GM19043 (cell line): ENCODE data around the gene AMDHD2.
"Not testable (repeated sequence)": the region's sequence is repeated elsewhere in the genome, so short reads cannot be mapped to it uniquely, and the experiment has no call there.

Source experiments
- ATAC-seq: cut with Tn5 transposase; IDR thresholded peaks from one replicate; pipeline ENCODE4 v1.9.1; 2021; ENCODE audit warnings: low read depth; ENCODE audit not compliant: unreplicated experiment

Gene AMDHD2, protein sequence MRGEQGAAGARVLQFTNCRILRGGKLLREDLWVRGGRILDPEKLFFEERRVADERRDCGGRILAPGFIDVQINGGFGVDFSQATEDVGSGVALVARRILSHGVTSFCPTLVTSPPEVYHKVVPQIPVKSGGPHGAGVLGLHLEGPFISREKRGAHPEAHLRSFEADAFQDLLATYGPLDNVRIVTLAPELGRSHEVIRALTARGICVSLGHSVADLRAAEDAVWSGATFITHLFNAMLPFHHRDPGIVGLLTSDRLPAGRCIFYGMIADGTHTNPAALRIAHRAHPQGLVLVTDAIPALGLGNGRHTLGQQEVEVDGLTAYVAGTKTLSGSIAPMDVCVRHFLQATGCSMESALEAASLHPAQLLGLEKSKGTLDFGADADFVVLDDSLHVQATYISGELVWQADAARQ

DNA sequence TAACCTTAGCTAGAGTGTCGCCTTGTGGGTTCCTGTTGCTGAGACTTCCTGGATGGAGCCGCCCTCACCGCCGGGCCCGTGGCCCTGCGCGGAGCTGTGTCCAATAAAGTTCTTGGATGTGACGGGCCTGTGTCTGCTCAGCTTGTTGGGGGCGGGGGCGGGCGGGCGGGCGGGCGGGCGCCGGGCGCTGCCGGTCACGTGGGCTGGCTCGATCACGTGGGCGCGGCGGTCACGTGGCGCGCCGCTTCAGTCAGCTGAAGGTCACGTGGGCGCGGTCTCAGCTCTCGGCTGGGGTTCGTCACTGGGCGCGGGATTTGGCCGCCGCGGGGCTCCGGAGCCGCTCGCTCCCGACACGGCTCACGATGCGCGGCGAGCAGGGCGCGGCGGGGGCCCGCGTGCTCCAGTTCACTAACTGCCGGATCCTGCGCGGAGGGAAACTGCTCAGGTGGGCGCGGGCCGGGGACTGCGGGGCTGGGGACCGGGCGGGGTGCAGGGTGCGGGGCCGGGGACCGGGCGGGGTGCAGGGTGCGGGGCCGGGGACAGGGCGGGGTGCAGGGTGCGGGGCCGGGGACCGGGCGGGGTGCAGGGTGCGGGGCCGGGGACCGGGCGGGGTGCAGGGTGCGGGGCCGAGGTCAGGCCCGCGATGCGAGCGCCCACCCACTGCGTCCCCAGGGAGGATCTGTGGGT lies at the start of gene AMDHD2:
Gene AMDHD2, plus strand, starts transcription at position 275 of the 687 bp plus-strand sequence. Its CDS starts 88 bp downstream, at position 363.
- ATAC-seq = no peak

DNA sequence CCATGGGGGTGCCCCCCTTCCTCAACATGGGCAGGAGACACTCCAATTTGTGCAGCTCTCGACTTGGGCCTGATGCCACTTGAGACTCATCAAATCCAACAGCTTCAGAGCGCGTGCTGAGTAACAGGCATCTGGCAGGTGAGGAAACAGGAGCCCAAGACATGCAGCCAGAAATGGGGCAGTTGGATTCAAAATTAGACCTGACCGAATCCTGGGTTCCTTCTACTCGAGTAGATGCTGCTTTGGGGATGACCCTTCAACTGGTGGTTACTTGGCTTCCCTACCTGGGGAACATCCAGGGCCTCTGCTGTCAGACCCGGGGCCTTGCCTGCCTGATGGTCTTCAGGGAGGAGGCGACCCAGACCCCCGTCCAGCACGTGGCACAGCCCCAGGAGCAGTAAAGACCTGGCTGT lies 49.6 kb upstream of the AMDHD2 start:
- ATAC-seq = no peak

DNA sequence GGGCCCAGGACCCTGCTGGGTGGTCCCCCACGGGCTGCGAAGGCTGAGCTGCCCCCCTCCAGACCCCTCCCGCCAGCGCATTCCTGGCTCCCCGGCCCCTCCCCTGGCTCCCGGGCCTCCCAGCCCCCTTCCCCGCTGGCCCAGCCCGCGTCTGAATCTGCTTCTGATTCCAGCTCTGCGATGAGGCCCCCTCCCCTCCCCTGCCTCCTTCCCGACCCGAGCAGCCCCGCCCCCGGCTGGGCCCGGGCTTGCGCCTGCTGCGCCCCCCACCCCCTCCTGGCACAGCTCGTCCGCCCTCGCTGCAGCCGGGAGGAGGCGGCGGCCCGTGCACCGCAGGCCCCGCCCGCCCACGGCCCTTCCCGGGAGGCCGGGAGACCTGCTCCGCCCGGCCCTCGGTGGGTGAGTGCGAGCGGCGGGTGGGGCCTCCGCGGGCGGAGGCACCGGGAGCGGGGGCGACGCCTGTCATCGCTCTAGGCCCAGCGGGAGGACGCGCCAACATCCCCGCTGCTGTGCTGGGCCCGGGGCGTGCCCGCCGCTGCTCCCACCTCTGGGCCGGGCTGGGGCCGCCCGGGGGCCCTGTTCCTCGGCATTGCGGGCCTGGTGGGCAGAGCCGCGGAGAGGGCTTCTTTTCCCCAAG lies 49.0 kb upstream of the AMDHD2 start, which contains the start of gene NTN3:
Gene NTN3, plus strand, starts transcription at position 282 of the 637 bp plus-strand sequence. CDS start 405 bp downstream, outside the sequence.
- no peak for ATAC-seq

DNA sequence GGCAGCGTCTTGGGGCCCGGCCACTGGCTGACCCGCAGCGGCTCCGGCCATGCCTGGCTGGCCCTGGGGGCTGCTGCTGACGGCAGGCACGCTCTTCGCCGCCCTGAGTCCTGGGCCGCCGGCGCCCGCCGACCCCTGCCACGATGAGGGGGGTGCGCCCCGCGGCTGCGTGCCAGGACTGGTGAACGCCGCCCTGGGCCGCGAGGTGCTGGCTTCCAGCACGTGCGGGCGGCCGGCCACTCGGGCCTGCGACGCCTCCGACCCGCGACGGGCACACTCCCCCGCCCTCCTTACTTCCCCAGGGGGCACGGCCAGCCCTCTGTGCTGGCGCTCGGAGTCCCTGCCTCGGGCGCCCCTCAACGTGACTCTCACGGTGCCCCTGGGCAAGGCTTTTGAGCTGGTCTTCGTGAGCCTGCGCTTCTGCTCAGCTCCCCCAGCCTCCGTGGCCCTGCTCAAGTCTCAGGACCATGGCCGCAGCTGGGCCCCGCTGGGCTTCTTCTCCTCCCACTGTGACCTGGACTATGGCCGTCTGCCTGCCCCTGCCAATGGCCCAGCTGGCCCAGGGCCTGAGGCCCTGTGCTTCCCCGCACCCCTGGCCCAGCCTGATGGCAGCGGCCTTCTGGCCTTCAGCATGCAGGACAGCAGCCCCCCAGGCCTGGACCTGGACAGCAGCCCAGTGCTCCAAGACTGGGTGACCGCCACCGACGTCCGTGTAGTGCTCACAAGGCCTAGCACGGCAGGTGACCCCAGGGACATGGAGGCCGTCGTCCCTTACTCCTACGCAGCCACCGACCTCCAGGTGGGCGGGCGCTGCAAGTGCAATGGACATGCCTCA lies 48.3 kb upstream of the AMDHD2 start:
- no peak for ATAC-seq

DNA sequence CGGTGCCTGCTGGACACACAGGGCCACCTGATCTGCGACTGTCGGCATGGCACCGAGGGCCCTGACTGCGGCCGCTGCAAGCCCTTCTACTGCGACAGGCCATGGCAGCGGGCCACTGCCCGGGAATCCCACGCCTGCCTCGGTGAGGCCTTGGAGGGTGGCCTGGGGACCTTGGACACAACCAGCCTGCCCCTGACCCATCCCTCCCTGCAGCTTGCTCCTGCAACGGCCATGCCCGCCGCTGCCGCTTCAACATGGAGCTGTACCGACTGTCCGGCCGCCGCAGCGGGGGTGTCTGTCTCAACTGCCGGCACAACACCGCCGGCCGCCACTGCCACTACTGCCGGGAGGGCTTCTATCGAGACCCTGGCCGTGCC lies 47.7 kb upstream of the AMDHD2 start:
- ATAC-seq = no peak

DNA sequence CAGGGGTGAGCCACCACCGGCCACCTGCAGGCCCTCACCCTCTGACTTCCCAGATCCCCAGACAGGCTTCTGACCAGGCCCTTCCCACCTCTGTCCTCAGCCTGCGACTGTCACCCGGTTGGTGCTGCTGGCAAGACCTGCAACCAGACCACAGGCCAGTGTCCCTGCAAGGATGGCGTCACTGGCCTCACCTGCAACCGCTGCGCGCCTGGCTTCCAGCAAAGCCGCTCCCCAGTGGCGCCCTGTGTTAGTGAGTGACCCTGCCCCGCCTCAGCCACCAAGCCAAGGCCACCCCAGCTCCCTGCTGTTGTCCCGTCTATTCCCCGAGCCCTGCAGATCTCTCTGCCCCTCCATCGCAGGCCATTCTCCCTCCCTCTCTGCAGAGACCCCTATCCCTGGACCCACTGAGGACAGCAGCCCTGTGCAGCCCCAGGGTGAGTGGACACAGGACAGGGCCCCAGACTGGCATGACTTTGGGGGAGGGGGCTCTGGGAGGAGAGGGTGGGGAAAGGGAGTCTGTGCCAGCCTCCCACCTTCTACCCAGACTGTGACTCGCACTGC lies 47.2 kb upstream of the AMDHD2 start:
- ATAC-seq = no peak

DNA sequence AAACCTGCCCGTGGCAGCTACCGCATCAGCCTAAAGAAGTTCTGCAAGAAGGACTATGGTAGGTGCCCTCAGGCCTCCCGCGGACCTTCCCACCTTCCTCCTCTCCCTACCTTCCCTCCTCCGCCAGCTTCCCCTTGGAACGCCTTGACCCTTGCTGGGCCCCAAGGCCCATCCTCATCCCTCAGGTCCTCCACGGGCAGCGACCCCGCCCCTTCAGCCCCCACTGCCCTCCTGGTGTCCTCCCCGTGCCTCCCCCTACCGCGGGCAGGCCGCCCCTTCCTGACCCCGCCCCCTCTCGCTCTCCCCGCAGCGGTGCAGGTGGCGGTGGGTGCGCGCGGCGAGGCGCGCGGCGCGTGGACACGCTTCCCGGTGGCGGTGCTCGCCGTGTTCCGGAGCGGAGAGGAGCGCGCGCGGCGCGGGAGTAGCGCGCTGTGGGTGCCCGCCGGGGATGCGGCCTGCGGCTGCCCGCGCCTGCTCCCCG lies 46.7 kb upstream of the AMDHD2 start:
- no peak for ATAC-seq

DNA sequence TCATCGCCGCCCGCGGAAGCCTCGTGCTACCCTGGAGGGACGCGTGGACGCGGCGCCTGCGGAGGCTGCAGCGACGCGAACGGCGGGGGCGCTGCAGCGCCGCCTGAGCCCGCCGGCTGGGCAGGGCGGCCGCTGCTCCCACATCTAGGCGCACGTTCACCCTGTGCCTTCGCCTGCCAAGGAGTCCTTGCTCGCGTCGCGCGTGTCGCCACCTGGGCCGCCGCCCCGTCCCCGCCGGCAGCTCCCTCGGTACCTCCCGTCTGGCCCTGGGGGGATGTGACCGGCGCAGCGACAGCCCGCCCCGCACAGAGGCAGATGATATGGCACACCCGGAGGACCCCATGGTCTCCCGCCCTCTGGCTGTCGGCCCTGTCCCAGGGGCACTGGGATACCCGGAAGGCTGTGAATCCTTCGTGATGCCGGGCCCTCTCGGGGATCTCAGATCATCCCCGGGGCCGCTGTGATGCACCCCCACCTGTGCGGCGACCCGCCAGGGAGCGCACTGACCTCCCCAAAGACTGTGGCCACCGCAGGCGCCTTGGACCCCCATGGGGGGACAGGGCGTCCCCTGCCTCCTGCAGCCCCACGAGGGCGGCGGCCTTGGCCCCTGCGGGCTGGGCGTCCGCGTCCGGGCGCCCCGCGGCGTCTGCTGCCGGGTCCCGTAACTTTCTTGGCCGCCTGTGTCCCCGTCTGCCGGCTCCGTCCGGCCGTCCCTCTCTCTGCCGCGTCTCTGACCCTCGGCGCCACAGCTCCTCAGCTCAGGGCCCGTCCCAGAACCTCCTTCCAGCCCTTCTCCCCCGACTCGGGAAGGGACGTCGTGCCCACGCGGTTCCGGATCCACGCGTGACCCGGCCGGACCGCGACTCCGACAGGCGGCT lies 45.9 kb upstream of the AMDHD2 start:
- no peak for ATAC-seq

DNA sequence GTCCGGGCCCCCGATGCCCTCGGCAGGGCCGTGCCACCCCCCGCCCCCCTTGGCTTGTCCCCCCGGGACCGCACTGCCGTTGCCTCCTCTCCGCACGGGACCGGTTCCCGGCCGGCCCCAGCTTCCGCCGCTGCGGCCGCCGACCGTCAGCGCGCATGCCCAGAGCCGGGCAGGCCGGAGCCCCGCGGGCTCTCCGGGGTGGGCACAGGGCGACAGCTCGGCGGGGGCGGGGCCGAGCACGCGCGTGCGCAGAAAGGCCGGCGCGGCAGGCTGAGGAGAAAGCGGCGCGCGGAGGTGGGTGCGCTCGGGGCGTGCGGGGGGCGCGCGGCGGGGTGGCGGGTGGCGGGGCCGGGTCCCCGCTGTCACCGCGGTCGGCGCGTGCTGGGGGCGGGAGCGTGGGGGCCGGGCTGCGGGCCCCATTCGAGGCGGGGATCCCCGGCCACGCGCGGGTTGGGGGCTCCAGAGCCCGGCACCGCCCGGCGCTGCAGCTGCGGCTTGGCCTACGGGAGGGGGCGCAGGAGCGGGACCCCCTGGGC lies 45.2 kb upstream of the AMDHD2 start, which contains the start of gene TBC1D24:
Gene TBC1D24, plus strand, starts transcription at position 251 of the 536 bp plus-strand sequence. CDS start 21,022 bp downstream, outside the sequence.
- ATAC-seq = peak; percentile 56

DNA sequence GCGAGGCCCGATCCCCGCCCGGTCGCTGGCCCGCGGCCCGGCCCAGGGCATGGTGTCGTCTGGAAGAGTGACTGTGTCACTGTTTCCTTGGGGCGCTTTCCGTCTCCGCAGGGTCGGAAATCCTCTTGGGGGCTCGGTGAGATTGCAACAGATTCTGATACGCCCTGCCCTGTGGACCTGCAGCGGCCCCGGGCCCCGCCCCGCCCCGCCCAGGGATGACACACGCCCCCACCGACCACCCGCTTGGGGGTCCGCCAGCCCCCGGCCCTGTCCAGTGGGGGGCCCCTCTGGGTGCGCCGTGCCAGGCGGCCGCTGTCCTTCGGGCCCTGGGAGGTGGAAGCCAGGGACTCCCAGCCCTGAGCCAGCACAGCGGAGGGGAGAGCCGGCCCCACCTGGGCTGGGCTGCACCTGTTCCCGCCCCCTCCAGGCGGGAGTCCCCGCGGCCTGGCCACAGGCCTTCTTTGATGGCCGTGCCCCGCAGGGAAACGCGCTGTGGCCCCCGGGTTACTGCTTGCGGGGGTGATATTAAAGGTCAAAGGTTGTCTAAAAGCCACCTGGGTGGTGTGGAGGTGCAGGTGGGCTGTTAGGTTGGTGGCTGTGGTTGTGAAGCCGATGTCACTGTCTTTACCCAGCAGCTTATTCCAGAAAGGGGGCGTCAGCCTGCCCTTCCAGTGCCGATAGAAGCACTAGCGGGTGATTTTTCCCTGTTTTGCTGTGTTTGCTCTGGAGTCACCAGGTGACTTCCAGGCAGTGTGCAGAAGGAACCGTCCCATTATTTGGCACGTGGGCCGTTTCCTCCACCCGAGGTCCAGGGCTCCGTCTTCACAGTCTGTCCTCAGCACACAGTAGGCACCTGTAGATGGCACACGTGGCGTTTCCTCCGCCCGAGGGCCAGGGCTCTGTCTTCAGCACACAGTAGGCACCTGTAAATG lies 44.5 kb upstream of the AMDHD2 start:
- ATAC-seq = no peak

DNA sequence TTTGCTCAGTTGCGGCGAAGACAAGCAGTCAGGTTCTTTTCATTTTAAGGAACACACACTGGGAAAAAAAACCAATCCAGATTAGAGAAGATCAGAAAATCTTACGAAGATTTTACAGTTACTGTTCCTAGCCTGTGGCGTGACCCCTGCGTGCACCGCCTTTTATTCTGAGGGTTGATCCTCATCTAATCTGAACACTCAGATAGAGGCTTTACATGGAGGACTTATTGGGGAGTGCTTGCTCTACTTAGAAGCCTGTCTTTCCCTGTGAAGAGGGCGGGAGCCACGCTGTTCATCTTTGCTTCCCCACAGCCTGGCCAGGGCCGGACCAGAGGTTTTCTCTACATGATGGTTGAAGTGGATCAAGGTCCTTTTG lies 43.8 kb upstream of the AMDHD2 start:
- ATAC-seq = no peak

DNA sequence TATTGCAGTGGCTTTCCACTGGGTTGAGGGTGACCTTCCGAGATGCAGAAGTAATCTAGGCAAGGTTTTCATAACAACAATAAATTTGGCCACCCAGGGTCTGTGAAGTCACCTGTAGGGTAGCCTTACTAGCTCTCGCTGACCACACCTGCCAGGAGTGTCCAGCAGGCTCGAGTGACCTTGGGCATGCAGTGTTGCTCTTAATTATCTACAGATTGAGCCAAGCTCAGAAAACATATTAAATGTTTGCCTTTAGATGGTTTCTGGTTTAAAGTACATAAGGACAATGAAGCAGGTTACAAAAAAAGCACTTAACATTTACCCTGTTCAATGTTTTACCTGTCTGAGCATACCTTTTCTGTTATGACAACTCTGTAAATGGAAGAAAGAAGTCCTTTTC lies 43.4 kb upstream of the AMDHD2 start:
- ATAC-seq = no peak

DNA sequence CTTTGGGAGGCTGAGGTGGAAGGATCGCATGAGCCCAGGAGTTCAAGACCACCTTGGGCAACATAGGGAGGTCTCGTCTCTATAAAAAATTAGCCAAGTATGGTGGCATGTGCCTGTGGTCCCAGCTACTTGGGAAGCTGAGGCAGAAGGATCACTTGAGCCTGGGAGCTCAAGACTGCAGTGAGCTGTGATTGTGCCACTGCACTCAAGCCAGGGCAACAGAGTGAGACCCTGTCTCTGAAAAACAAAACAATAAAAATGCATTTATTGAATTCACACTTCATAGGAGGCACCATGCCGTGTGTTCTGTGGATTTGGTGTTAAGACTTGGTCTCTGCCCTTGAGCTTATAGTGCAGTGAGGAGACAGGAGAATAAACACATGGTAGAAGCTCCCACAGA lies 42.8 kb upstream of the AMDHD2 start:
- no peak for ATAC-seq

DNA sequence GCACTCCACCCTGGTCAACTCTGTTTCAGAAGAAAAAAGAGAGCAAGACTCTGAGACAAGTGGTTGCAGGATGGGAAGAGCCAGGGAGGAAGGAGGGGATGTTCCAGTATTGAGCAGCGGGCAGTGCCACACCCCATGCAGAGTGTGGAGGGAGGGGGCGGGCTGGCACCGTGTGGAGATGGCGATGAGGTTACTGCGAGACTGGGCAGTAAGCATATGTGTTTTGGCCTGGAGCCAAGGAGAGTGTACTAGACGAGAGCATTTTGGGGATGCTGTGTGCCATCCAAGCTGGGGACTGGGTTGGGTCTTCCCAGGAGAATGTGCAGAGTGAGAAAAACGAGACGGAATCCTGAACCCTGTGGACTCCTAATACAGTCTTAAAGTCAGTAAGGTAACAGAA lies 41.9 kb upstream of the AMDHD2 start:
- no peak for ATAC-seq

DNA sequence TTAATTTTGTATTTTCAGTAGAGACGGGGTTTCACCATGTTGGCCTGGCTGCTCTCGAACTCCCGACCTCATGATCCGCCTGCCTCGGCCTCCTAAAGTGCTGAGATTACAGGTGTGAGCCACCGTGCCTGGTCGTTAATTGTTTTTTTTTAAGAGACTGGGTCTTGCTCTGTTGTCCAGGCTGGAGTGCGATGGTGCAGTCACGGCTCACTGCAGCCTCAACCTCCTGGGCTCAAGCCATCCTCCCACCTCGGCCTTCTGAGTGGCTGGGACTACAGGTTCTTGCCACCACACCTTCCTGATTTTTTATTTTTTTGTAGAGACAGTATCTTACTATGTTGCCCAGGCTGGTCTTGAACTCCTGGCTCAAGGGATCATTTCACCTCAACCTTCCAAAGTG lies 40.2 kb upstream of the AMDHD2 start:
- ATAC-seq = not testable (repeated sequence)

DNA sequence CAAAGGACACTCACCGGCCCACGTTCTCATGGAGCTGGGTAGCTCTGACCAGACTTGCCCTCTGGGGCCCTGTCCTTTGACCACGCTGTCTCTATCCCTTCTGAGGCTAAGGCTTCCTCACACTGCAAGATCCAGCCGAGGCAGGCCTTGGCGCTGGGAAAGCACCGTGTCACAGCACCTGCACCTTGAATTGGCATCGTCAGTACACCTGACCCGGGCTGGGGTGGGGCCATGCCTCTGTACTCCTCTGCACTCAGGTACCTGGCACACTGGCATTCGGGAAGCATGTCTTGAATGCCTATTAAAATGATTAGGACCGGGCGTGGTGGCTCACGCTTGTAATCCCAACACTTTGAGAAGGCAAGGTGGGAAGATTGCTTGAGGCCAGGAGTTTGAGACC lies 39.2 kb upstream of the AMDHD2 start:
- no peak for ATAC-seq

DNA sequence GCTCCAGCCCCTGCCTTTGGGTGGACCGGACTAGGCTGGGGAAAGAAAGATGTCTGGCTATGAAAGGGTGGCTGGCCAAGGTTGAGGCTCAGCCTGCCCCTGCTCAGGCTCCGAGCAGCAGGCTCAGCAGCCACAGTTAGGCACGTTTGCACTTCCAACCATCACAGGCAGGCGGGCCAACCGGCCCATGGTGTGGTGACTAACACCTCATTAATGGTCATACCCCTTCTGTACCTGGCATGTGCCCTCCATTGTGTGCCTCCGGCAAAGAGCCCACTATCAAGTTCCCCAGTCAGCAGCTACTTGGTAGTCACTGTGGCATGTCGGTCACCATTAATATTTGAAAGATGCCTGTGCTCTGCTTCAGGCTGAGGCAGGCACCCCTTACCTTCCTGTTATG lies 38.5 kb upstream of the AMDHD2 start:
- no peak for ATAC-seq

DNA sequence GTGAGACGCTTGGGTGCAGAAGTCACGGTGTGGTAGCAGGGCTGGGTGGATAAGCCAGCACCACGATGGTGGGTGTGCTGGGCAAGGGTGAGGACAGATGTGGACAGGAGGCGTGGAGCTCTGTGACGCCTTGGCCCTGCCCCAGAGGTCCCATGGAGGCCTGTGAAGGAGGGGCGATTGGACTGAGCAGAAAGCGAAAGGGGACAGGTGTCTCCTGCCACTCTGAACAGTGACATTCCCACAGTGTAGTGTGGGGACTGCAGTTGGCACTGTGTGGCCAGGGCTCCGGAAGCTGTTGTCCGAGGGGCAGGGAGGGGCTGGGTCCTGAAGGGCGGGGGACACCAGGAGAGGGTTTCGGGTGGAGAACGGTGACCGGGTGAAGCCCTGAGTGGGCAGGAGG lies 37.9 kb upstream of the AMDHD2 start:
- ATAC-seq = no peak
